Mucosa of gallbladder (tissue), 1 donor: ENCODE data around the gene SH3RF2. TPM values are rescaled to one million over a fixed set of nuclear protein-coding genes. Genes with fewer than 3 reads are reported as not detected.
"Not testable (repeated sequence)": the region's sequence is repeated elsewhere in the genome, so short reads cannot be mapped to it uniquely, and the experiment has no call there.

Experiments
- DNase-seq: peaks from one replicate; pipeline ENCODE4 v3.0.0-alpha.2; 2020; ENCODE audit warnings: low spot score
- total RNA-seq: library from RNA; stranded (reverse); gene quantifications from one replicate; pipeline ENCODE4 v1.2.1, GENCODE V29; 2021
- donor health status: DM: no; HTN: no; CAD: no.

SH3RF2 gene
- total RNA-seq, 1 donor from 2014 or later: 106 TPM

- DNase-seq: no peak
These were observed 143.5 kb downstream of the SH3RF2 start for GRCh38 chr5:146079695-146080373.

- no peak for DNase-seq
These were observed 145.2 kb downstream of the SH3RF2 start for GRCh38 chr5:146081556-146081955.

GRCh38 chr5:146082798-146083197, 146.4 kb downstream of the SH3RF2 start:
- DNase-seq: no peak

GRCh38 chr5:146084376-146084775, 148.0 kb downstream of the SH3RF2 start:
- DNase-seq: no peak

GRCh38 chr5:146088098-146088497, 151.7 kb downstream of the SH3RF2 start:
- DNase-seq: no peak

GRCh38 chr5:146089287-146089686, 152.9 kb downstream of the SH3RF2 start:
- DNase-seq: no peak

GRCh38 chr5:146091881-146092280, 155.5 kb downstream of the SH3RF2 start:
- no peak for DNase-seq

- no peak for DNase-seq
These were observed 161.7 kb downstream of the SH3RF2 start for GRCh38 chr5:146098047-146098446.

- DNase-seq: no peak
These were observed 165.3 kb downstream of the SH3RF2 start for GRCh38 chr5:146101646-146102045.

GRCh38 chr5:146103594-146103993, 167.2 kb downstream of the SH3RF2 start:
- no peak for DNase-seq

- DNase-seq: no peak
These were observed 169.1 kb downstream of the SH3RF2 start, which contains the start of gene PLAC8L1 for GRCh38 chr5:146105477-146105876. Gene PLAC8L1 (minus strand): TSS chr5:146105577. CDS start chr5:146104311, 1,266 bp downstream.

- no peak for DNase-seq
These were observed 171.5 kb downstream of the SH3RF2 start for GRCh38 chr5:146107901-146108300.

GRCh38 chr5:146108870-146109269, 172.5 kb downstream of the SH3RF2 start:
- not testable (repeated sequence) for DNase-seq

GRCh38 chr5:146109379-146109778, 173.0 kb downstream of the SH3RF2 start:
- DNase-seq: no peak

- DNase-seq: no peak
These were observed 175.0 kb downstream of the SH3RF2 start for GRCh38 chr5:146111409-146111808.

GRCh38 chr5:146112476-146112875, 176.1 kb downstream of the SH3RF2 start:
- DNase-seq: no peak

Other genes with a start within 250 kb of the SH3RF2 start
- 58.1 TPM for gene PRELID2, start 101.2 kb upstream of the SH3RF2 start, total RNA-seq
- not detected for gene GRXCR2, start 63.6 kb upstream of the SH3RF2 start, total RNA-seq
- gene PLAC8L1, start 169.0 kb downstream of the SH3RF2 start, total RNA-seq: not detected
- 66.6 TPM for gene LARS1, start 246.1 kb downstream of the SH3RF2 start, total RNA-seq